ENCODE results near the gene FAM162A.

The FAM162A gene

GRCh38 chr3:122410111-122410510 is 26.1 kb downstream of the FAM162A start:
- WGBS, 2 donors (ENCODE audit: extremely low coverage in 2 of 2, insufficient read length in 2 of 2, insufficient replicate concordance in 1 of 2) = no CpG with 5 or more reads among the region's 4 CpGs
- Histone ChIP-seq H3K9me3 (replicated peaks in 1 of 2; ENCODE audit: control insufficient read depth in 2 of 2, insufficient read depth in 1 of 2, low read depth in 1 of 2, low read length in 2 of 2) (no peaks in the 10 kb centered on the region), H2BK120ac (ENCODE audit: low read depth, low read length) (no peak overlapping the region), H2AK5ac (ENCODE audit: low read depth, low read length) (no peak overlapping the region), H3K4me1 (ENCODE audit: control insufficient read depth in 2 of 2, insufficient read depth in 1 of 2, low read depth in 1 of 2, low read length in 2 of 2) (peaks cover 3 to 7% of the 10 kb centered on the region in 2 donors), H3K79me1 (ENCODE audit: low read depth, low read length) (no peaks in the 10 kb centered on the region), H3K4me2 (ENCODE audit: insufficient read depth, low read length, poor library complexity, severe bottlenecking) (no peak overlapping the region), H4K91ac (ENCODE audit: low read depth, low read length, poor library complexity) (no peak overlapping the region), H3K4ac (ENCODE audit: low read length) (no peak overlapping the region), H3K14ac (ENCODE audit: low read length) (no peak overlapping the region), H3K9ac (ENCODE audit: low read depth, low read length, poor library complexity) (no peak overlapping the region), H2AFZ (ENCODE audit: low read length) (no peak overlapping the region), H4K8ac (ENCODE audit: low read depth, low read length) (no peak overlapping the region), H3K36me3 (replicated peaks in 1 of 2; ENCODE audit: control insufficient read depth in 2 of 2, insufficient read depth in 2 of 2, low read length in 2 of 2) (peaks cover 0 to 65% of the 10 kb centered on the region in 2 donors), H2BK5ac (ENCODE audit: low read length) (no peak overlapping the region), H3K18ac (ENCODE audit: low read length) (no peak overlapping the region), H3K27ac (replicated peaks; ENCODE audit: low read length) (no peak overlapping the region), H3K27me3 (ENCODE audit: control insufficient read depth in 3 of 3, insufficient read depth in 3 of 3, low read depth in 1 of 3, low read length in 3 of 3) (no peaks in the 10 kb centered on the region), H2BK15ac (ENCODE audit: low read length) (no peak overlapping the region), H3K4me3 (ENCODE audit: low read length in 2 of 2) (no peak overlapping the region), H3K23ac (ENCODE audit: low read depth, low read length, poor library complexity) (no peak overlapping the region), H2BK12ac (ENCODE audit: low read length) (no peak overlapping the region)
- DNase-seq (ENCODE audit: low spot score) = no peak

- H2BK15ac ChIP-seq (ENCODE audit: low read length) = no peak overlapping the region
- H3K18ac ChIP-seq (ENCODE audit: low read length) = no peak overlapping the region
- no peak overlapping the region for H2BK120ac ChIP-seq (ENCODE audit: low read depth, low read length)
- H3K27me3 ChIP-seq (ENCODE audit: control insufficient read depth in 3 of 3, insufficient read depth in 3 of 3, low read depth in 1 of 3, low read length in 3 of 3) = no peaks in the 10 kb centered on the region
- no peak overlapping the region for H3K4me3 ChIP-seq (ENCODE audit: low read length in 2 of 2)
- no peak overlapping the region for H3K9ac ChIP-seq (ENCODE audit: low read depth, low read length, poor library complexity)
- H2BK12ac ChIP-seq (ENCODE audit: low read length) = no peak overlapping the region
- no peak overlapping the region for H3K4me2 ChIP-seq (ENCODE audit: insufficient read depth, low read length, poor library complexity, severe bottlenecking)
- H2BK5ac ChIP-seq (ENCODE audit: low read length) = no peak overlapping the region
- no peak for DNase-seq (ENCODE audit: low spot score)
- H3K4ac ChIP-seq (ENCODE audit: low read length) = no peak overlapping the region
- no peak overlapping the region for H3K14ac ChIP-seq (ENCODE audit: low read length)
- H3K9me3 ChIP-seq (replicated peaks in 1 of 2; ENCODE audit: control insufficient read depth in 2 of 2, insufficient read depth in 1 of 2, low read depth in 1 of 2, low read length in 2 of 2) = no peaks in the 10 kb centered on the region
- peaks cover 6 to 11% of the 10 kb centered on the region in 2 donors for H3K4me1 ChIP-seq (ENCODE audit: control insufficient read depth in 2 of 2, insufficient read depth in 1 of 2, low read depth in 1 of 2, low read length in 2 of 2)
- H2AFZ ChIP-seq (ENCODE audit: low read length) = no peak overlapping the region
- H3K36me3 ChIP-seq (replicated peaks in 1 of 2; ENCODE audit: control insufficient read depth in 2 of 2, insufficient read depth in 2 of 2, low read length in 2 of 2) = peaks cover 0 to 65% of the 10 kb centered on the region in 2 donors
- H3K23ac ChIP-seq (ENCODE audit: low read depth, low read length, poor library complexity) = no peak overlapping the region
- H4K91ac ChIP-seq (ENCODE audit: low read depth, low read length, poor library complexity) = no peak overlapping the region
- WGBS, 2 donors (ENCODE audit: extremely low coverage in 2 of 2, insufficient read length in 2 of 2, insufficient replicate concordance in 1 of 2) = no CpG with 5 or more reads among the region's 6 CpGs
- no peak overlapping the region for H2AK5ac ChIP-seq (ENCODE audit: low read depth, low read length)
- no peaks in the 10 kb centered on the region for H3K79me1 ChIP-seq (ENCODE audit: low read depth, low read length)
- H3K27ac ChIP-seq (replicated peaks; ENCODE audit: low read length) = no peak overlapping the region
- H4K8ac ChIP-seq (ENCODE audit: low read depth, low read length) = no peak overlapping the region
Measured at GRCh38 chr3:122410639-122411038, 26.7 kb downstream of the FAM162A start.

GRCh38 chr3:122414391-122414790 is 30.4 kb downstream of the FAM162A start:
- Histone ChIP-seq H3K4me2 (ENCODE audit: insufficient read depth, low read length, poor library complexity, severe bottlenecking) (no peak overlapping the region), H2AFZ (ENCODE audit: low read length) (no peak overlapping the region), H3K14ac (ENCODE audit: low read length) (no peak overlapping the region), H3K27ac (replicated peaks; ENCODE audit: low read length) (no peak overlapping the region), H2BK5ac (ENCODE audit: low read length) (no peak overlapping the region), H4K8ac (ENCODE audit: low read depth, low read length) (no peak overlapping the region), H3K4ac (ENCODE audit: low read length) (no peak overlapping the region), H2BK15ac (ENCODE audit: low read length) (no peak overlapping the region), H3K27me3 (ENCODE audit: control insufficient read depth in 3 of 3, insufficient read depth in 3 of 3, low read depth in 1 of 3, low read length in 3 of 3) (no peaks in the 10 kb centered on the region), H2BK120ac (ENCODE audit: low read depth, low read length) (no peak overlapping the region), H3K4me1 (ENCODE audit: control insufficient read depth in 2 of 2, insufficient read depth in 1 of 2, low read depth in 1 of 2, low read length in 2 of 2) (peaks cover 8 to 11% of the 10 kb centered on the region in 2 donors), H2AK5ac (ENCODE audit: low read depth, low read length) (no peak overlapping the region), H3K79me1 (ENCODE audit: low read depth, low read length) (peaks cover 4% of the 10 kb centered on the region), H3K36me3 (replicated peaks in 1 of 2; ENCODE audit: control insufficient read depth in 2 of 2, insufficient read depth in 2 of 2, low read length in 2 of 2) (peaks cover 0 to 49% of the 10 kb centered on the region in 2 donors), H3K4me3 (ENCODE audit: low read length in 2 of 2) (no peak overlapping the region), H3K23ac (ENCODE audit: low read depth, low read length, poor library complexity) (no peak overlapping the region), H3K18ac (ENCODE audit: low read length) (no peak overlapping the region), H3K9me3 (replicated peaks in 1 of 2; ENCODE audit: control insufficient read depth in 2 of 2, insufficient read depth in 1 of 2, low read depth in 1 of 2, low read length in 2 of 2) (no peaks in the 10 kb centered on the region), H2BK12ac (ENCODE audit: low read length) (no peak overlapping the region), H4K91ac (ENCODE audit: low read depth, low read length, poor library complexity) (no peak overlapping the region), H3K9ac (ENCODE audit: low read depth, low read length, poor library complexity) (no peak overlapping the region)
- no CpG with 5 or more reads among the region's 3 CpGs for WGBS, 2 donors (ENCODE audit: extremely low coverage in 2 of 2, insufficient read length in 2 of 2, insufficient replicate concordance in 1 of 2)
- DNase-seq (ENCODE audit: low spot score) = no peak

- H3K4me3 ChIP-seq (ENCODE audit: low read length in 2 of 2) = peak overlapping the region; percentile 70 to 85
- DNase-seq (ENCODE audit: low spot score) = no peak
- WGBS, 2 donors (ENCODE audit: extremely low coverage in 2 of 2, insufficient read length in 2 of 2, insufficient replicate concordance in 1 of 2) = no CpG with 5 or more reads among the region's 10 CpGs
Measured at GRCh38 chr3:122415104-122415744, 31.2 kb downstream of the FAM162A start.

More at GRCh38 chr3:122415104-122415744, 31.2 kb downstream of the FAM162A start:
- H2BK120ac ChIP-seq (ENCODE audit: low read depth, low read length) = no peak overlapping the region
- H3K4ac ChIP-seq (ENCODE audit: low read length) = no peak overlapping the region
- peaks cover 0 to 42% of the 10 kb centered on the region in 2 donors for H3K36me3 ChIP-seq (replicated peaks in 1 of 2; ENCODE audit: control insufficient read depth in 2 of 2, insufficient read depth in 2 of 2, low read length in 2 of 2)
- peak overlapping the region; percentile 67 for H3K4me2 ChIP-seq (ENCODE audit: insufficient read depth, low read length, poor library complexity, severe bottlenecking)
- H3K9ac ChIP-seq (ENCODE audit: low read depth, low read length, poor library complexity) = peak overlapping the region; percentile 46
- H3K9me3 ChIP-seq (replicated peaks in 1 of 2; ENCODE audit: control insufficient read depth in 2 of 2, insufficient read depth in 1 of 2, low read depth in 1 of 2, low read length in 2 of 2) = no peaks in the 10 kb centered on the region
- H2BK15ac ChIP-seq (ENCODE audit: low read length) = no peak overlapping the region
- no peak overlapping the region for H3K23ac ChIP-seq (ENCODE audit: low read depth, low read length, poor library complexity)
- no peak overlapping the region for H4K91ac ChIP-seq (ENCODE audit: low read depth, low read length, poor library complexity)
- no peaks in the 10 kb centered on the region for H3K27me3 ChIP-seq (ENCODE audit: control insufficient read depth in 3 of 3, insufficient read depth in 3 of 3, low read depth in 1 of 3, low read length in 3 of 3)
- H2AFZ ChIP-seq (ENCODE audit: low read length) = peak overlapping the region; percentile 89
- H3K14ac ChIP-seq (ENCODE audit: low read length) = no peak overlapping the region
- peaks cover 5 to 11% of the 10 kb centered on the region in 2 donors for H3K4me1 ChIP-seq (ENCODE audit: control insufficient read depth in 2 of 2, insufficient read depth in 1 of 2, low read depth in 1 of 2, low read length in 2 of 2)
- no peak overlapping the region for H2BK5ac ChIP-seq (ENCODE audit: low read length)
- no peak overlapping the region for H3K27ac ChIP-seq (replicated peaks; ENCODE audit: low read length)
- no peak overlapping the region for H4K8ac ChIP-seq (ENCODE audit: low read depth, low read length)
- no peak overlapping the region for H2BK12ac ChIP-seq (ENCODE audit: low read length)
- H3K79me1 ChIP-seq (ENCODE audit: low read depth, low read length) = peaks cover 4% of the 10 kb centered on the region
- H2AK5ac ChIP-seq (ENCODE audit: low read depth, low read length) = no peak overlapping the region
- no peak overlapping the region for H3K18ac ChIP-seq (ENCODE audit: low read length)

Data from neuronal stem cell (in vitro differentiated cells).